LNCaP clone FGC (cell line): ENCODE measurements around the gene TMEM167B.
"Not testable (repeated sequence)": the region's sequence is repeated elsewhere in the genome, so short reads cannot be mapped to it uniquely, and the experiment has no call there.

Experiments
- DNase-seq: peaks from one replicate; pipeline ENCODE4 v3.0.0-alpha.2; 2011; ENCODE audit warnings: low read depth
- H3K4me3 ChIP-seq: 2 replicates; pipeline ENCODE4 v1.5.1; 2011; ENCODE audit warnings: mild to moderate bottlenecking, low read depth, low read length, control low read depth
- CTCF ChIP-seq: IDR thresholded peaks from 2 replicates; pipeline ENCODE4 v1.5.1; 2012; ENCODE audit warnings: mild to moderate bottlenecking; ENCODE audit not compliant: control insufficient read depth, insufficient read depth; ENCODE audit errors: extremely low read depth

The TMEM167B gene

GRCh38 chr1:109048335-109048734 is 42.2 kb upstream of the TMEM167B start:
- no peak for TF ChIP-seq CTCF
- no peak for DNase-seq
- no peak overlapping the region for H3K4me3 ChIP-seq

- no peak overlapping the region for H3K4me3 ChIP-seq
- TF ChIP-seq CTCF, result no peak
- no peak for DNase-seq
Measured at GRCh38 chr1:109050228-109050995, 40.2 kb upstream of the TMEM167B start.

- H3K4me3 ChIP-seq, DNase-seq: not testable (repeated sequence)
Measured at GRCh38 chr1:109052145-109052544, 38.4 kb upstream of the TMEM167B start.

- no peak overlapping the region for H3K4me3 ChIP-seq
- no peak for DNase-seq
- no peak for TF ChIP-seq CTCF
Measured at GRCh38 chr1:109056064-109056463, 34.5 kb upstream of the TMEM167B start.

- TF ChIP-seq CTCF, result no peak
- no peak for DNase-seq
- no peak overlapping the region for H3K4me3 ChIP-seq
Measured at GRCh38 chr1:109059026-109059425, 31.5 kb upstream of the TMEM167B start.

GRCh38 chr1:109060707-109061106 is 29.9 kb upstream of the TMEM167B start:
- no peak for TF ChIP-seq CTCF
- DNase-seq, result no peak

GRCh38 chr1:109061183-109061582 is 29.4 kb upstream of the TMEM167B start:
- no peak for DNase-seq
- H3K4me3 ChIP-seq, result no peak overlapping the region
- no peak for TF ChIP-seq CTCF

More at GRCh38 chr1:109060707-109061106, 29.9 kb upstream of the TMEM167B start:
- H3K4me3 ChIP-seq, result no peak overlapping the region
